K562 (cell line): Measurements from ENCODE around the gene BRCA1.

ENCODE experiments used
- E2F4 ChIP-seq: sonication (generic); formaldehyde crosslinking; IDR thresholded peaks from 2 replicates; pipeline ENCODE4 v1.8.0; 2022; ENCODE audit warnings: mild to moderate bottlenecking, low read depth, missing genetic modification reagents
- EZH2 ChIP-seq: IDR thresholded peaks from 2 replicates; pipeline ENCODE4 v1.6.1; 2012; ENCODE audit warnings: low read depth, mild to moderate bottlenecking, inconsistent platforms, low read length, borderline replicate concordance
- LEF1 ChIP-seq: fragments of 450-650 bp; IDR thresholded peaks from 2 replicates; pipeline ENCODE4 v1.6.1; 2016; ENCODE audit warnings: mild to moderate bottlenecking
- PHF20 ChIP-seq: fragments of 450-650 bp; IDR thresholded peaks from 2 replicates; pipeline ENCODE4 v1.6.1; 2018; ENCODE audit not compliant: partially characterized antibody
- ZNF778 ChIP-seq: fragments of 450-650 bp; formaldehyde crosslinking; IDR thresholded peaks from 2 replicates; pipeline ENCODE4 v1.4.0; 2020; ENCODE audit warnings: mild to moderate bottlenecking, moderate library complexity

GRCh38 chr17:43070257-43070656 lies 54.9 kb downstream of the BRCA1 start:
- TF ChIP-seq PHF20 = no peak
- no peak for TF ChIP-seq LEF1
- no peak for TF ChIP-seq EZH2
- TF ChIP-seq ZNF778 = no peak
- no peak for TF ChIP-seq E2F4
